ENCODE measurements around the gene TMEM43.

Gene TMEM43

GRCh38 chr3:14154895-14155440 is 30.1 kb downstream of the TMEM43 start:
- no peak for DNase-seq (ENCODE audit: low read depth)
- in situ Hi-C loops (cut with HindIII; ENCODE audit: low sequenced_read_pairs) = no loop called here
- no peak for TF ChIP-seq CTCF (IDR thresholded peaks at IDR 0.05; ENCODE audit: low read depth, low read length, missing control alignments)
- H3K4me3 ChIP-seq (ENCODE audit: low read depth, low read length) = no peak overlapping the region

GRCh38 chr3:14156201-14156600 is 31.3 kb downstream of the TMEM43 start:
- in situ Hi-C loops (cut with HindIII; ENCODE audit: low sequenced_read_pairs) = no loop called here
- no peak for TF ChIP-seq CTCF (IDR thresholded peaks at IDR 0.05; ENCODE audit: low read depth, low read length, missing control alignments)
- DNase-seq (ENCODE audit: low read depth) = no peak
- H3K4me3 ChIP-seq (ENCODE audit: low read depth, low read length) = no peak overlapping the region

- H3K4me3 ChIP-seq (ENCODE audit: low read depth, low read length) = no peak overlapping the region
- TF ChIP-seq CTCF (IDR thresholded peaks at IDR 0.05; ENCODE audit: low read depth, low read length, missing control alignments) = no peak
- DNase-seq (ENCODE audit: low read depth) = no peak
- in situ Hi-C loops (cut with HindIII; ENCODE audit: low sequenced_read_pairs) = no loop called here
These were observed 32.1 kb downstream of the TMEM43 start for GRCh38 chr3:14156843-14157561.

- TF ChIP-seq CTCF (IDR thresholded peaks at IDR 0.05; ENCODE audit: low read depth, low read length, missing control alignments) = no peak
- in situ Hi-C loops (cut with HindIII; ENCODE audit: low sequenced_read_pairs) = no loop called here
- no peak overlapping the region for H3K4me3 ChIP-seq (ENCODE audit: low read depth, low read length)
- no peak for DNase-seq (ENCODE audit: low read depth)
These were observed 33.1 kb downstream of the TMEM43 start for GRCh38 chr3:14157951-14158350.

- DNase-seq (ENCODE audit: low read depth) = no peak
- H3K4me3 ChIP-seq (ENCODE audit: low read depth, low read length) = no peak overlapping the region
- in situ Hi-C loops (cut with HindIII; ENCODE audit: low sequenced_read_pairs) = no loop called here
- TF ChIP-seq CTCF (IDR thresholded peaks at IDR 0.05; ENCODE audit: low read depth, low read length, missing control alignments) = no peak
These were observed 33.5 kb downstream of the TMEM43 start for GRCh38 chr3:14158370-14158769.

- no peak for TF ChIP-seq CTCF (IDR thresholded peaks at IDR 0.05; ENCODE audit: low read depth, low read length, missing control alignments)
- no peak overlapping the region for H3K4me3 ChIP-seq (ENCODE audit: low read depth, low read length)
- DNase-seq (ENCODE audit: low read depth) = no peak
- in situ Hi-C loops (cut with HindIII; ENCODE audit: low sequenced_read_pairs) = no loop called here
These were observed 34.6 kb downstream of the TMEM43 start for GRCh38 chr3:14159426-14159825.
